ENCODE measurements around the gene SLC6A19. TPM values are rescaled to one million over a fixed set of nuclear protein-coding genes. Genes with fewer than 3 reads are reported as not detected.

Gene SLC6A19
- polyA plus RNA-seq, 3 donors: not detected

- H3K79me2 ChIP-seq (ENCODE audit: insufficient read depth, low read length): no peaks in the 10 kb centered on the region
- no peak overlapping the region for H3K9ac ChIP-seq (ENCODE audit: insufficient read depth, low read length, poor library complexity, severe bottlenecking)
- no peaks in the 10 kb centered on the region for H3K4me1 Mint-ChIP-seq
- H3K4me1 ChIP-seq (ENCODE audit: control insufficient read depth in 1 of 2, insufficient read depth in 2 of 2, low read length in 2 of 2): no peaks in the 10 kb centered on the region
- H3K27me3 ChIP-seq (ENCODE audit: control insufficient read depth in 2 of 2, insufficient read depth in 2 of 2, low read length in 2 of 2): peaks cover 0 to 5% of the 10 kb centered on the region in 2 donors
- WGBS (ENCODE audit: insufficient coverage): 92% methylated on average over 20 of the region's 22 CpGs
- H2AFZ ChIP-seq (ENCODE audit: insufficient read depth, low read depth, low read length, poor library complexity, severe bottlenecking): no peak overlapping the region
- H3K4me3 Mint-ChIP-seq: no peak overlapping the region
- no peak for TF ChIP-seq CTCF (IDR thresholded peaks at IDR 0.05)
- no peaks in the 10 kb centered on the region for H3K36me3 Mint-ChIP-seq
- H3K4me3 ChIP-seq (replicated peaks in 1 of 3; ENCODE audit: low read depth in 2 of 3, low read length in 3 of 3): no peak overlapping the region
- intact Hi-C loops (cut with micrococcal nuclease): no loop called here
- peaks cover 0 to 8% (median 3%) of the 10 kb centered on the region in 7 donors for H3K9me3 Mint-ChIP-seq
- peaks cover 1 to 2% of the 10 kb centered on the region in 2 donors for H3K9me3 ChIP-seq (replicated peaks in 1 of 2; ENCODE audit: control insufficient read depth in 1 of 2, insufficient read depth in 1 of 2, low read length in 2 of 2)
- no peak overlapping the region for H3K27ac Mint-ChIP-seq
- DNase-seq: no peak
- H3K27me3 Mint-ChIP-seq (ENCODE audit: low read depth in 3 of 3): peaks cover 2 to 19% (median 8%) of the 10 kb centered on the region in 3 donors
- no peaks in the 10 kb centered on the region for H4K20me1 ChIP-seq (ENCODE audit: insufficient read depth, low read length)
- H3K36me3 ChIP-seq (replicated peaks in 1 of 2; ENCODE audit: control insufficient read depth in 1 of 2, insufficient read depth in 2 of 2, low read length in 2 of 2): no peaks in the 10 kb centered on the region
- no peak overlapping the region for H3K4me2 ChIP-seq (replicated peaks; ENCODE audit: extremely low read depth, low read length, poor library complexity, severe bottlenecking)
- H3K27ac ChIP-seq (ENCODE audit: low read depth in 1 of 2, low read length in 2 of 2): no peak overlapping the region
Measured at GRCh38 chr5:1241509-1242080, 40.2 kb downstream of the SLC6A19 start.

GRCh38 chr5:1242733-1243486 is 41.5 kb downstream of the SLC6A19 start:
- Histone ChIP-seq H3K4me3 (replicated peaks in 1 of 3; ENCODE audit: low read depth in 2 of 3, low read length in 3 of 3) (no peak overlapping the region), H4K20me1 (ENCODE audit: insufficient read depth, low read length) (no peaks in the 10 kb centered on the region), H3K4me1 (ENCODE audit: control insufficient read depth in 1 of 2, insufficient read depth in 2 of 2, low read length in 2 of 2) (no peaks in the 10 kb centered on the region), H2AFZ (ENCODE audit: insufficient read depth, low read depth, low read length, poor library complexity, severe bottlenecking) (no peak overlapping the region), H3K27ac (ENCODE audit: low read depth in 1 of 2, low read length in 2 of 2) (no peak overlapping the region), H3K36me3 (replicated peaks in 1 of 2; ENCODE audit: control insufficient read depth in 1 of 2, insufficient read depth in 2 of 2, low read length in 2 of 2) (no peaks in the 10 kb centered on the region), H3K4me2 (replicated peaks; ENCODE audit: extremely low read depth, low read length, poor library complexity, severe bottlenecking) (no peak overlapping the region), H3K27me3 (ENCODE audit: control insufficient read depth in 2 of 2, insufficient read depth in 2 of 2, low read length in 2 of 2) (peaks cover 0 to 14% of the 10 kb centered on the region in 2 donors), H3K79me2 (ENCODE audit: insufficient read depth, low read length) (no peaks in the 10 kb centered on the region), H3K9me3 (replicated peaks in 1 of 2; ENCODE audit: control insufficient read depth in 1 of 2, insufficient read depth in 1 of 2, low read length in 2 of 2) (no peaks in the 10 kb centered on the region), H3K9ac (ENCODE audit: insufficient read depth, low read length, poor library complexity, severe bottlenecking) (no peak overlapping the region)
- no peaks in the 10 kb centered on the region for H3K36me3 Mint-ChIP-seq
- 89% methylated on average over 11 of the region's 14 CpGs for WGBS (ENCODE audit: insufficient coverage)
- H3K27ac Mint-ChIP-seq: no peak overlapping the region
- H3K27me3 Mint-ChIP-seq (ENCODE audit: low read depth in 3 of 3): peaks cover 2 to 23% (median 4%) of the 10 kb centered on the region in 3 donors
- no peak overlapping the region for H3K4me3 Mint-ChIP-seq
- no peak for TF ChIP-seq CTCF (IDR thresholded peaks at IDR 0.05)
- no peaks in the 10 kb centered on the region for H3K4me1 Mint-ChIP-seq
- intact Hi-C loops (cut with micrococcal nuclease): no loop called here
- DNase-seq: no peak
- peaks cover 0 to 2% (median 0%) of the 10 kb centered on the region in 7 donors for H3K9me3 Mint-ChIP-seq

Measured in CD14-positive monocyte (primary cell).